ENCODE data around the gene ZBTB44. TPM values are rescaled to one million over a fixed set of nuclear protein-coding genes. Genes with fewer than 3 reads are reported as not detected.
"Not testable (repeated sequence)": the region's sequence is repeated elsewhere in the genome, so short reads cannot be mapped to it uniquely, and the experiment has no call there.

Gene ZBTB44
- total and polyA plus RNA-seq, 2 experiments from 2014 or later = 7.1 to 36.1 TPM

- no peak for TF ChIP-seq CTCF (IDR thresholded peaks at IDR 0.05; ENCODE audit: low read depth, low read length)
- H3K9me3 ChIP-seq (ENCODE audit: low read depth) = no peaks in the 10 kb centered on the region
Observed at GRCh38 chr11:130299978-130300377, 14.7 kb downstream of the ZBTB44 start.

GRCh38 chr11:130295657-130296056 lies 19.1 kb downstream of the ZBTB44 start:
- DNase-seq (ENCODE audit: low read depth in 1 of 2, low spot score in 1 of 2) = no peak
- Histone ChIP-seq H3K27me3 (no peaks in the 10 kb centered on the region), H3K27ac (no peak overlapping the region), H3K36me3 (no peaks in the 10 kb centered on the region), H3K4me3 (no peak overlapping the region), H3K4me1 (ENCODE audit: low read depth) (peaks cover 9% of the 10 kb centered on the region), H3K9me3 (ENCODE audit: low read depth) (no peaks in the 10 kb centered on the region)
- TF ChIP-seq CTCF (IDR thresholded peaks at IDR 0.05; ENCODE audit: low read depth, low read length) = no peak

More at GRCh38 chr11:130299978-130300377, 14.7 kb downstream of the ZBTB44 start:
- Histone ChIP-seq H3K27ac (no peak overlapping the region), H3K4me3 (no peak overlapping the region), H3K27me3 (no peaks in the 10 kb centered on the region), H3K36me3 (no peaks in the 10 kb centered on the region), H3K4me1 (ENCODE audit: low read depth) (peaks cover 15% of the 10 kb centered on the region)
- no peak for DNase-seq (ENCODE audit: low read depth in 1 of 2, low spot score in 1 of 2)

- H3K27me3 ChIP-seq = no peaks in the 10 kb centered on the region
- H3K9me3 ChIP-seq (ENCODE audit: low read depth) = no peaks in the 10 kb centered on the region
- no peak overlapping the region for H3K27ac ChIP-seq
- H3K4me1 ChIP-seq (ENCODE audit: low read depth) = no peaks in the 10 kb centered on the region
- no peaks in the 10 kb centered on the region for H3K36me3 ChIP-seq
- no peak for DNase-seq (ENCODE audit: low read depth in 1 of 2, low spot score in 1 of 2)
- no peak for TF ChIP-seq CTCF (IDR thresholded peaks at IDR 0.05; ENCODE audit: low read depth, low read length)
- no peak overlapping the region for H3K4me3 ChIP-seq
Observed at GRCh38 chr11:130282111-130282510, 32.6 kb downstream of the ZBTB44 start.

GRCh38 chr11:130281341-130281740 lies 33.4 kb downstream of the ZBTB44 start:
- not testable (repeated sequence) for H3K36me3 ChIP-seq; H3K27ac ChIP-seq; H3K9me3 ChIP-seq (ENCODE audit: low read depth); H3K4me3 ChIP-seq; H3K27me3 ChIP-seq; DNase-seq (ENCODE audit: low read depth in 1 of 2, low spot score in 1 of 2); H3K4me1 ChIP-seq (ENCODE audit: low read depth)

GRCh38 chr11:130279989-130280388 lies 34.7 kb downstream of the ZBTB44 start:
- H3K36me3 ChIP-seq = no peaks in the 10 kb centered on the region
- H3K9me3 ChIP-seq (ENCODE audit: low read depth) = no peaks in the 10 kb centered on the region
- no peaks in the 10 kb centered on the region for H3K4me1 ChIP-seq (ENCODE audit: low read depth)
- no peak for DNase-seq (ENCODE audit: low read depth in 1 of 2, low spot score in 1 of 2)
- no peak overlapping the region for H3K27ac ChIP-seq
- no peak for TF ChIP-seq CTCF (IDR thresholded peaks at IDR 0.05; ENCODE audit: low read depth, low read length)
- no peak overlapping the region for H3K4me3 ChIP-seq
- H3K27me3 ChIP-seq = no peaks in the 10 kb centered on the region

- no peaks in the 10 kb centered on the region for H3K9me3 ChIP-seq (ENCODE audit: low read depth)
- H3K27ac ChIP-seq = no peak overlapping the region
- peak in 1 of 2 donors; percentile 13 for DNase-seq (ENCODE audit: low read depth in 1 of 2, low spot score in 1 of 2)
- no peak for TF ChIP-seq CTCF (IDR thresholded peaks at IDR 0.05; ENCODE audit: low read depth, low read length)
- no peaks in the 10 kb centered on the region for H3K36me3 ChIP-seq
- no peaks in the 10 kb centered on the region for H3K27me3 ChIP-seq
- no peak overlapping the region for H3K4me3 ChIP-seq
- H3K4me1 ChIP-seq (ENCODE audit: low read depth) = peaks cover 8% of the 10 kb centered on the region
Observed at GRCh38 chr11:130278745-130279144, 36.0 kb downstream of the ZBTB44 start.

Data from cardiac muscle cell (in vitro differentiated cells and primary cell).